Sigmoid colon (tissue), 4 donors: Measurements from ENCODE around the gene XIST.

Source experiments
- CTCF ChIP-seq, 4 experiments: fragments of 450-650 bp in 3 of 4; fragments of 200-600 bp in 1 of 4; IDR thresholded peaks; one replicate each; pipeline ENCODE4 v1.5.1; 2016 to 2019; ENCODE audit warnings: antibody characterized with exemption in 4 of 4, mild to moderate bottlenecking in 3 of 4, moderate library complexity in 2 of 4
- EP300 ChIP-seq, 4 donors: sonication (generic); formaldehyde crosslinking; IDR thresholded peaks; one replicate each; pipeline ENCODE4 v1.6.1; 2017; ENCODE audit warnings: antibody characterized with exemption in 4 of 4
- POLR2A ChIP-seq, 2 donors: fragments of 450-650 bp; IDR thresholded peaks; one replicate each; pipeline ENCODE4 v1.6.1; 2016; ENCODE audit warnings: antibody characterized with exemption in 2 of 2, mild to moderate bottlenecking in 2 of 2, moderate library complexity in 2 of 2

- no peak for TF ChIP-seq EP300 (IDR thresholded peaks at IDR 0.05)
- TF ChIP-seq POLR2A (IDR thresholded peaks at IDR 0.05) = no peak
- no peak for TF ChIP-seq CTCF (IDR thresholded peaks at IDR 0.05)
These were observed at the start of gene XIST for GRCh38 chrX:73852467-73852866.
